DMS53 treated with DMSO at 0.1 percent for 48 hours (cell line): ENCODE measurements around the gene NPPB.

Experiments used
- DNase-seq: peaks from one replicate; lab custom pipeline; 2025; ENCODE audit not compliant: unreplicated experiment; lab: John Stamatoyannopoulos, UW

NPPB gene

GRCh38 chr1:11836955-11837766 is 21.6 kb downstream of the NPPB start:
- no peak for DNase-seq

GRCh38 chr1:11835441-11836225 is 23.1 kb downstream of the NPPB start:
- DNase-seq = no peak

- DNase-seq = no peak
These were observed 24.8 kb downstream of the NPPB start for GRCh38 chr1:11833900-11834299.

GRCh38 chr1:11833497-11833896 is 25.2 kb downstream of the NPPB start:
- no peak for DNase-seq

- no peak for DNase-seq
These were observed 26.6 kb downstream of the NPPB start for GRCh38 chr1:11831945-11832725.

GRCh38 chr1:11828511-11828910 is 30.2 kb downstream of the NPPB start:
- no peak for DNase-seq

- no peak for DNase-seq
These were observed 31.8 kb downstream of the NPPB start for GRCh38 chr1:11826946-11827345.

- no peak for DNase-seq
These were observed 33.6 kb downstream of the NPPB start for GRCh38 chr1:11825131-11825530.

- DNase-seq = no peak
These were observed 35.2 kb downstream of the NPPB start for GRCh38 chr1:11823366-11824137.

- DNase-seq = no peak
These were observed 36.7 kb downstream of the NPPB start for GRCh38 chr1:11822091-11822490.

- DNase-seq = no peak
These were observed 41.6 kb downstream of the NPPB start for GRCh38 chr1:11817192-11817591.

GRCh38 chr1:11813021-11813420 is 45.7 kb downstream of the NPPB start:
- no peak for DNase-seq
